HCT116 (cell line): ENCODE measurements around the gene MTERF4.
A peak's percentile ranks its signal among the peaks of the same experiment; 100 is the strongest.

Experiments used
- CTCF ChIP-seq, 3 experiments: fragments of 200-600 bp in 1 of 3; sonication (generic) in 1 of 3; IDR thresholded peaks in 2 of 3; conservative IDR thresholded peaks in 1 of 3; 2 replicates each; pipeline ENCODE4 v1.5.1; 2012 to 2017; ENCODE audit warnings: low read depth in 2 of 3, low read length in 2 of 3, antibody characterized with exemption in 1 of 3, borderline replicate concordance in 1 of 3, control low read depth in 1 of 3, mild to moderate bottlenecking in 1 of 3, mixed read lengths in 1 of 3, mixed run types in 1 of 3, moderate library complexity in 1 of 3; ENCODE audit not compliant: insufficient read depth in 1 of 3
- EZH2phosphoT487 ChIP-seq: fragments of 200-600 bp; IDR thresholded peaks from 2 replicates; pipeline ENCODE4 v1.6.1; 2018; ENCODE audit warnings: antibody characterized with exemption, borderline replicate concordance
- JUND ChIP-seq: IDR thresholded peaks from 2 replicates; pipeline ENCODE4 v1.6.1; 2012
- POLR2AphosphoS5 ChIP-seq: IDR thresholded peaks from 2 replicates; pipeline ENCODE4 v1.6.1; 2011; ENCODE audit warnings: mild to moderate bottlenecking, low read depth, low read length, moderate library complexity
- RAD21 ChIP-seq: IDR thresholded peaks from 2 replicates; pipeline ENCODE4 v1.6.1; 2012; ENCODE audit warnings: low read depth, mild to moderate bottlenecking
- TCF7L2 ChIP-seq: IDR thresholded peaks from 2 replicates; pipeline ENCODE4 v1.7.0; 2011; ENCODE audit warnings: borderline replicate concordance, inconsistent platforms; ENCODE audit not compliant: insufficient read depth, insufficient read length; ENCODE audit errors: extremely low read depth
- YY1 ChIP-seq: IDR thresholded peaks from 2 replicates; pipeline ENCODE4 v1.6.1; 2011; ENCODE audit warnings: low read length, low read depth, moderate library complexity, mild to moderate bottlenecking; ENCODE audit not compliant: insufficient replicate concordance; ENCODE audit errors: extremely low read depth
- TF ChIP-seq, protein P1 (sequence below): IDR thresholded peaks from 2 replicates; pipeline ENCODE4 v1.6.1; 2012

- TF ChIP-seq CTCF (IDR thresholded peaks at IDR 0.05 in 2 of 3, conservative IDR thresholded peaks at IDR 0.05 in 1 of 3; ENCODE audit: borderline replicate concordance in 1 of 3, insufficient read depth in 1 of 3, low read depth in 2 of 3, low read length in 2 of 3) (no peak), EZH2phosphoT487 (no peak), YY1 (peak; percentile 96), POLR2AphosphoS5 (peak; percentile 85), JUND (no peak), TCF7L2 (peak; percentile 60), RAD21 (no peak)
- TF ChIP-seq, protein P1, sequence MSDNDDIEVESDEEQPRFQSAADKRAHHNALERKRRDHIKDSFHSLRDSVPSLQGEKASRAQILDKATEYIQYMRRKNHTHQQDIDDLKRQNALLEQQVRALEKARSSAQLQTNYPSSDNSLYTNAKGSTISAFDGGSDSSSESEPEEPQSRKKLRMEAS: peak; percentile 22; the same call in 1 of the 2 replicates
These were observed 48.0 kb upstream of the MTERF4 start, which contains the start of gene PPP1R7 for GRCh38 chr2:241149925-241150659.
